HG03103 (cell line): ENCODE data around the gene PRODH.
A peak's percentile ranks its signal among the peaks of the same experiment; 100 is the strongest.
"Not testable (repeated sequence)": the region's sequence is repeated elsewhere in the genome, so short reads cannot be mapped to it uniquely, and the experiment has no call there.

Source experiments
- ATAC-seq: cut with Tn5 transposase; IDR thresholded peaks from one replicate; pipeline ENCODE4 v1.9.1; 2021; ENCODE audit warnings: low read depth; ENCODE audit not compliant: unreplicated experiment

PRODH gene

GRCh38 chr22:18911535-18911934 is 24.6 kb downstream of the PRODH start:
- ATAC-seq, result not testable (repeated sequence)

- no peak for ATAC-seq
These were observed 26.5 kb downstream of the PRODH start for GRCh38 chr22:18909556-18909955.

- ATAC-seq, result no peak
These were observed 29.2 kb downstream of the PRODH start for GRCh38 chr22:18906896-18907295.

GRCh38 chr22:18906410-18906745 is 29.7 kb downstream of the PRODH start:
- ATAC-seq, result not testable (repeated sequence)

- peak; percentile 88 for ATAC-seq
These were observed 30.3 kb downstream of the PRODH start, which contains the start of gene DGCR6 for GRCh38 chr22:18905540-18906409. TSS of gene DGCR6 (plus strand) at chr22:18906320. CDS start at chr22:18906375, 55 bp downstream.

- not testable (repeated sequence) for ATAC-seq
These were observed 39.9 kb downstream of the PRODH start for GRCh38 chr22:18896037-18896657.

GRCh38 chr22:18893775-18894174 is 42.3 kb downstream of the PRODH start:
- not testable (repeated sequence) for ATAC-seq

GRCh38 chr22:18890510-18891192 is 45.4 kb downstream of the PRODH start:
- not testable (repeated sequence) for ATAC-seq

- no peak for ATAC-seq
These were observed 48.0 kb downstream of the PRODH start for GRCh38 chr22:18888115-18888514.

- ATAC-seq, result not testable (repeated sequence)
These were observed 51.6 kb downstream of the PRODH start for GRCh38 chr22:18884465-18884864.

- ATAC-seq, result not testable (repeated sequence)
These were observed 54.8 kb downstream of the PRODH start for GRCh38 chr22:18881260-18881659.
